Gastrocnemius medialis (tissue), 4 donors: ENCODE data around the gene GLT6D1.

Experiments
- CTCF ChIP-seq, 5 experiments: fragments of 450-650 bp in 3 of 5; fragments of 200-600 bp in 2 of 5; sonication (generic) in 2 of 5; IDR thresholded peaks in 4 of 5; conservative IDR thresholded peaks in 1 of 5; 1 replicate in 4 of 5; 2 replicates in 1 of 5; pipeline ENCODE4 v1.5.1; 2016 to 2019; ENCODE audit warnings: antibody characterized with exemption in 5 of 5, mild to moderate bottlenecking in 3 of 5, moderate library complexity in 3 of 5
- POLR2A ChIP-seq, 2 donors: fragments of 450-650 bp; IDR thresholded peaks; one replicate each; pipeline ENCODE4 v1.6.1; 2017; ENCODE audit warnings: antibody characterized with exemption in 2 of 2, mild to moderate bottlenecking in 2 of 2, moderate library complexity in 2 of 2

DNA sequence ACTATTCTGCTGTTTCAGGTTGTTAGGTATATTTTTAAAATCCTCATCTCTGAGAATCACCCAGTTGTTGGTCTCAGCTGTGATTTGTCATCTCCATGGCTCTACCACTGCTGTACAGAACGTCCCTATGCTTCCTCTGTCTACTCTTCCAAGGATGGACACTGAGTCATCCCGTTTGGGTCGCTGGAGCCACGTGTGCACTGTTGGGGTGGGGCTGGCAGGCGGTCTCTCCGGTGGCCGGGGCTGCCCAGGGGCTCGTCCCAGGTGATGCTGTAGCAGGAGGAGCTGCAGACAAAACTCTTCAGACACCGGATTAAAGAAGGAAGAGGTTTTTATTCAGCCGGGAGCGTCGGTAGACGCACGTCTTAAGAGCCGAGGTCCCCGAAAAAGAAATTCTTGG, 40.7 kb upstream of the GLT6D1 start:
- TF ChIP-seq CTCF (IDR thresholded peaks at IDR 0.05 in 4 of 5, conservative IDR thresholded peaks at IDR 0.05 in 1 of 5), result no peak
- TF ChIP-seq POLR2A (IDR thresholded peaks at IDR 0.05), result no peak
